HG03521 (cell line): ENCODE measurements around the gene VCX2.
"Not testable (repeated sequence)": the region's sequence is repeated elsewhere in the genome, so short reads cannot be mapped to it uniquely, and the experiment has no call there.

Source experiments
- ATAC-seq: cut with Tn5 transposase; IDR thresholded peaks from one replicate; pipeline ENCODE4 v1.9.1; 2021; ENCODE audit warnings: mild to moderate bottlenecking, moderate library complexity; ENCODE audit not compliant: unreplicated experiment

VCX2 gene

GRCh38 chrX:8171169-8171568 is at the start of gene VCX2:
TSS of gene VCX2 (minus strand) at chrX:8171267. CDS start at chrX:8170643, 624 bp downstream.
- ATAC-seq: not testable (repeated sequence)

- ATAC-seq: no peak
Observed at GRCh38 chrX:8204943-8205342, 33.9 kb upstream of the VCX2 start.

DNA sequence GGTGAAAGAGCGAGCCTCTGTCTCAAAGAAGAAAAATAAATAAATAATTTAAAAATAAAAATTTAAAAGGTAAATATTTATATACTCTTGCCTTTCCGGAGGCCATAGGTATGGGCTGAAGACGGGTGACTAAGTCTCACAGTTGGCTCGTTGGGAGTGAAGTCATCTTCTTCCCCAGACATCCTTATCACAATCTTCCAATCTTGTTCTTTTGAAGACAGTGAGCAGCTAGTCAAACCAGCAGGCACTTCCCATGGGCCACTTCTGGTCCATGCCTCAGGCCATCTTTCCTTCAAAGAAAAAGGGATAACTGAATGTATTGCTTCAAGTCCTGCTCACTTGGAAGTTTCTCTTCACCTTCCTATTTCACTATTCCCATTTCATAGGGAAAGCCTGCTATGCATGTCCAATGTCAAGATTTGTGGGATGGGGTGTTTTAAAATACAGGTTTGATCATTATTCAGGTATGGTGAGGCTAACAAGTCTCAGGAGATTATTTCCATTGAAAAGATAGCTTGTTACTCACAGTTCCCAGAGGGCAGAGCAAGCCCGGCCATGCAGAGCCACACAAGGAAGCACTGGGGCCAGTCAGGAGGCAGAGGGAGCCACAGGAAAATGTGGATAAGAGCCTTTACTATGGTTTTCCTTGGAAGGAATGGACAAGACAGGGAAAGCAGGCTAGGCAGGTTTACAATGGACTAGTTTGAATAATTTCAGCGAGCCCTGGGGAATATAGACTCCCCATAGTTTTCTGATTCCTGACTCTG is 33.3 kb upstream of the VCX2 start:
- no peak for ATAC-seq

DNA sequence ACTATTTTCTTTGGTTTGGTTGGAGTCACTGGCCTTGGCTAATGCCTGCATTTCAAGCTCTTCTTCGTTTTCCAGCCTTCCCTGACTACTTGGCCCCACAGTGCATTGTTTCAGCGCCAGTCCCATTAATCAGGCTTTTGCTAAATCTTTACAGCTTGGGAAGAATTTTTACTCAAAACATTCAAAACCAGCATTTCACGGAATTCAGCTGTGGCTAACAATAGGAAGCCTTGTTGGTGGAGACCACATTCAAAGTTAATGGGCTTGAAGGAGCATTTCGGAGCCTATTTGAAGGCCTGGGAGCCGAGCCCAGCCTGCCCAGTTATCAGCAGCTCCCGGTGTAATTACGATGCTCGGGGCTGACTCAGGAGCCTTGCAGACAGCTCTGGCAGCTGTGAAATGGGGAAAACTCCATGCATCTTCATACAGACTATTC is 30.8 kb upstream of the VCX2 start:
- no peak for ATAC-seq

DNA sequence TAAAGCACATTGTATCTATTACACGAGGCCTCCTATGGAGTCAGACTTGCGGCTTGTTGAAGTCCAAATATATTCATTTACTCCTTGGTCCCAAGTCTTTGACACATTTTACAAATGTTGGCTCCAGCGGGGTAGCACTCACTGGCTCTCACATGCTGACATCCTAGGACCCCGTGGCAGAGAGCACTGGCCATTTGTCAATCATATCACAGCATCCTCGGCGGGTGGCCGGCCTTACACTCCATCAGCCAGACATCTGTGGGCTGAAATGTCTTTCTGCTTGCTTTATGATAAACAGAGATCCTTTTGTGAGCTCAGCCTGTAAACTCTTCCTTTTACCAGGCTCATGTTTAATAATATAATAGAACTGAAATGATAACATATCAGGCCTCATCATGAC is 25.7 kb upstream of the VCX2 start:
- ATAC-seq: no peak

GRCh38 chrX:8194216-8194615 is 23.1 kb upstream of the VCX2 start:
- ATAC-seq: no peak

DNA sequence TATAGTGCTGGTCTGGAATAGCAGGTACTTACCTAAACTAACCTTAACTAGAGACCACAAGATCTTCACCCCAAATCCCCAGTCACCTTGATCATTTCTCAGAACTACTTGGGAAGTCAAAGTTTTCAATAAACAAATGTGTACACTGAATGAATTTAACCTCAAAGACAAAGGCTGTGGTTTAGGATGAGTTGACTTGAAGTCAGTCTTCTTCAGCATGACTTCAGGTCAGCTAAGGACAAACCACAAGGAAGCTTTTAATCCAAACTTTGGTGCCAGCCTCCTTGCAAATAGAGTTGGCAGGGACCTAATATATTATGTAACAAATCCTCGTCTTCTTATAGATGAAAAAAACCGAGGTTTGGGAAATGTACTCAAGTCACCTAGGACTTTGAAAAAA is 21.2 kb upstream of the VCX2 start:
- ATAC-seq: no peak

DNA sequence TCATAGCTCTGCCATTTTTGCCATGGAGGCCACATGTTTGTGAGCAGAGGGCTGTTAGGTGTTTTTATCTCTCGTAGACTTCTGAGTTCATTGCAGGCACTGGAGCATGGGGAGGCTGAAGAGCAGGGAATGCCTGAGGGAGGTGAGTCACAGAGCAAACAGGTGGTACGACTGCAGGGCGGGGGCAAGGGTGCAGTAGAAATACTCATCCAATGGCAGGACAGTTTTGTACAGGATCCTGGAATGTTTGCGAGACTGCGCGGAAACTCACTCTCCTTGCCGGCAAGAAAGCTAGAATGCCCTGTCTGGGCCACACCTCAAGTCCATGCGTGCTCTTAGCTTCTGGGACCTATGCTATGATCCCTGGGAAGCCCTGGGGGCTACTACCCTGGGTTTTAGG is 20.0 kb upstream of the VCX2 start:
- ATAC-seq: no peak

DNA sequence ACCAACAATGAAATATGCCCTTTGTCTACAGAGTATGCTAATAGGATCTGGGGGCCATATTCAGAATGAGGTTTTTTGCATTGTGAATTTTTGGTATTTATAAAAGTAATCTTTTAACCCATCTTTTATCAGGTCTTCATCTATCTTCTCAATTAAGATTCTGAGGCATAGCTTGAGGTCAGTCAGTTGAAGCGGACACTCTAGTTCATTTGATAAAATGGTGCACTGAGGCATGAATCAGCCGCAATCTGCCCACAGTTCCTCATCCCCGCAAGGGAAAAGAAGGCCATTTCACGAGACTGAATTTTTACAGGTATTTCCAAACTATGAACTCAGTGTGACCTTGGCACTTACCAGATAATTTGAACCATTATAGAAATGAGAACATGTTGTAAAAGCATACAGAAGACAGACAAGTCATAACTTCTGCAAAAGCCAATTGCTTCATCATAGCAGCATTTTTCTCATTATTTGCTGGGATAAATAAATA is 19.3 kb upstream of the VCX2 start:
- ATAC-seq: no peak

DNA sequence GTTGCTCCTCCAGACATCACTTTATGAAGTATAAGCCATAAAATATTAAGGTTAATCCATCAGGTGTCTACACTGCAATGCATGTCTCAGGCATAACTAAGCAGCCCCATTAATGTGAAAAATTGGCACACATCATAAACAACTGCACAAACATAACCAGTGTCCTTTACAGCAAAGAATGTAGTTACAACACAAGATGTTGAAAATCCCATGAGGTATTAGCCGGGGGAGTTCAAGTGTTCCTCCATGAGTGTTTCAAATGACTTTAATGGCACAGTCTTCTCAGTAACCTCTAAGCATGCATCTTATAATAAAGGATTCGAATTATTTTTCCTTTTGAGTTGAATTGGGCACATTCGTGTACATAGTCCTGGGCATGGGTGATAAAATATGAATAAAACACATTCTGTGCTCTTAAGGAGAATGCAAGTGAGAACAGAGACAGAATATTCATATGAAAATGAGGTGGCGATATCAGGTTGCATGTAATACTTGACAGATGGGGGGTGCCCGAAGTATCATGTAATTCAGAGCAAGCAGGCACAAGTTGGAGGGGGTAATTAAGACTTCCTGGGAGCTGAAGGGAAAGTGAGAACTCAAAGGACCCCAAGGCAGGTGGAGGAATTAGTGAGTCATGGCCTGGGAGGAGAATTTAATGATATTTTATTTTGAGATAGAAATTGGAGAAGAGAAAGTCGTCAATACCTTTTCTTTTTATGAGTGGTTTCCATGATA is 18.2 kb upstream of the VCX2 start:
- no peak for ATAC-seq

GRCh38 chrX:8183346-8183745 is 12.3 kb upstream of the VCX2 start:
- no peak for ATAC-seq

DNA sequence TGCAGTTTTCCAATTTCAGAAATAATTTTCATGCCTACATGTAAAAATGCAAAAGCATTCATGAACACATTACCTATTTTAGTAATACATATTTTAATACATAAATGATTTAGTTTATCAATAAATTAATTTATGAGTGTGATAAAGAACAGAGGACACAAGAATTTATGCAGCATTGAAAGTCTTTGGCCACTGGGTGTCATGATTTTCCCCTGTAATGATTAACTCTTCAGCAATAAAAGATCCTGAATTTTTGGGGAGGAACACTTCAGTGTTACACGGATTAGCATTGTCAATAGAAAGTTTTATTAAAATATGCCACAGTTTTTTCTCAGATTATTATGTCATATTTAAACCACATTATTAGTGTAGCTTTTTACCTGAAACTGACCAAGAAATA is 8.6 kb upstream of the VCX2 start:
- ATAC-seq: no peak

DNA sequence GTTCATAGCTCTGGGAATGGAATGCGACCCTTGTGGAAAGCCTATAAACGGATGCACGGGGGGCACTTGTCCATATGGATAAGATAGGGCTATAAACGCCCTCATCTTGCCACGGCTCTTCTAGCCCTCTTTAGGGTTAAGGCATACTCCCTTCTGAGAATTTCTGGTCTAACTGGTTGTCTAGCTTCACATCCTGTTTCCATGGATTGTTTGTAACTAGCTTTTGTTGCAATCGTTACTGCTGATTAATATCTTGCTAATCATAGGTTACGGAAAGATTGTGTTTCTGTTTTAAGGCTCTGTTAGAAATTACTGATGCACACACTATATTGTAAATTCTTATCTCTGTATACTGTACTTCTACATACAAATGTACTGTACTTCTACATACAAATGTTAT is 17.1 kb downstream of the VCX2 start:
- not testable (repeated sequence) for ATAC-seq

- no peak for ATAC-seq
Observed at GRCh38 chrX:8147226-8147625, 23.8 kb downstream of the VCX2 start.

- ATAC-seq: no peak
Observed at GRCh38 chrX:8144925-8145324, 26.1 kb downstream of the VCX2 start.

GRCh38 chrX:8141896-8142295 is 29.2 kb downstream of the VCX2 start:
- no peak for ATAC-seq

- no peak for ATAC-seq
Observed at GRCh38 chrX:8140986-8141744, 29.9 kb downstream of the VCX2 start.

GRCh38 chrX:8139716-8140115 is 31.4 kb downstream of the VCX2 start:
- ATAC-seq: no peak

DNA sequence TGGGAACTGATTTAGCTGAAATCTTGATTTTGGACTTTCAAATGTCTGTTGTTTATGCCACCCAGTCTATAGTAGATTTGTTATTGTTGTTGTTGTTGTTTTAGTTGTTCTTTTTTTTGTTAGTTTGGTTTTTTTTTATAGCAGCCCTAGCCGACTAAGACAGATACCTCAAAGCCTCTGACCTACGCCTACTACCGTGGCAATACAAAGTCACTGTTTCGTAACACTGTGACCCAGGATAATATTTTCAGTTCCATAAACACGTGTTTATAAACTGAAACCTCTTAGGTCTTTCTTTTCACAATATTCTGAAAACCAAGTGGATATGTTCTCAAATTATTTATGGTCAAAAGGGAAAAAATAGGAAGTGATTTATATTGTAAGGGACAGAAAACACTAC is 32.8 kb downstream of the VCX2 start:
- ATAC-seq: no peak

GRCh38 chrX:8126648-8127047 is 44.4 kb downstream of the VCX2 start:
- ATAC-seq: no peak

GRCh38 chrX:8126092-8126491 is 45.0 kb downstream of the VCX2 start:
- ATAC-seq: no peak

DNA sequence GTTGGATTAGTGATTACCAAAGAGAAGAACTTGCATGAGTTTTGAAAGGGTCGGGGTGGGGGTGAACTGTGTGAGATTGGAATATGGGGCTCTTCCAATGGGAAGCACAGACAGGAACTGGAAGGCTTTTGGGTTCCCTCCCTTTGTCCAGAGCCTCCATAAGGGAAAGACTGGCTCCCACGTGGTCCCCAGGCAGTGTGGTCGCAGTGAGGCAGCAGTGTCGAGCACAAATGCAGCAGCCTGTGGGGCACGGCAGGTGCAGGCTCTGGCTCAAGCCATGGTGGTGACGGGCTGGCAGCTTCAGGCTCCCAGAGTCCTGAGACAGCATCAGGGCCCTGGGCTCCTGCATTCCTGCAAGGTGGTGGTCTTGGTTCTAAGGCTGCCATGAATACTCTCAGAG is 45.5 kb downstream of the VCX2 start:
- ATAC-seq: no peak
